ENCODE results near the gene ANO1. TPM values are rescaled to one million over a fixed set of nuclear protein-coding genes. Genes with fewer than 3 reads are reported as not detected.

The ANO1 gene
- total RNA-seq, 4 donors from 2014 or later = 1.5 to 8.7 (median 4.6) TPM

- TF ChIP-seq CTCF (IDR thresholded peaks at IDR 0.05; ENCODE audit: low read depth) = no peak
Observed at GRCh38 chr11:70230151-70230839, 152.2 kb downstream of the ANO1 start.

- no peak for TF ChIP-seq CTCF (IDR thresholded peaks at IDR 0.05; ENCODE audit: low read depth)
Observed at GRCh38 chr11:70230840-70231710, 153.0 kb downstream of the ANO1 start.

GRCh38 chr11:70233034-70233433, 154.9 kb downstream of the ANO1 start:
- no peak for TF ChIP-seq CTCF (IDR thresholded peaks at IDR 0.05; ENCODE audit: low read depth)

- no peak for TF ChIP-seq CTCF (IDR thresholded peaks at IDR 0.05; ENCODE audit: low read depth)
Observed at GRCh38 chr11:70233511-70233934, 155.4 kb downstream of the ANO1 start.

DNA sequence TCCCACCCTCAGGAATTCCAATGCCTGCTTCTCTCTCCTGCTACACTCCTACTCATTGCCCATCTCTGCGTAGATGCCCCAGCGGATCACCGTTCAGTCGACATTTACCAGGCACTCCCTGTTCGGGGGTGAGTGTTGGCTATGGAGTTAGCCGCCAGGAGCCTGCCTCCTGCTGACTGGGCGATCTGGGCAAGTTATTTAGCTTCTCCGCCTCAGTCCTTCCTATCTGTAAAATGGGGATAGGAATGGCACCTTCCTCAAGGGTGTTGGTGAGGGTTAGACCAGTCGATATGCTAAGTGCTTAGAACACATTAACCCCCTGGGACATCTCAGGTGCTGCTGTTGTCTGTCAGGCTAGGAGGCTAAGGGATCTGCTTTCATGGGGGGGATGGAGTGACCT, 155.8 kb downstream of the ANO1 start:
- no peak for TF ChIP-seq CTCF (IDR thresholded peaks at IDR 0.05; ENCODE audit: low read depth)

Small RNA genes lying within 50 kb of the gene (small RNA-seq; reads per million reads assigned to genes)
- not detected for gene RNU6-1175P

Other genes starting within 250 kb of the ANO1 start
- 10 to 100 TPM; 16.7 to 21.1 (median 20.1) TPM for gene FADD, start 125.0 kb downstream of the ANO1 start, total RNA-seq
- 100 to 1,000 TPM in 1 of 4 donors, 10 to 100 TPM in 3; 55.3 to 137 (median 83.5) TPM for gene PPFIA1, start 192.4 kb downstream of the ANO1 start, total RNA-seq

All from subcutaneous adipose tissue (tissue), 4 donors.